NCI-H460 (cell line): Measurements from ENCODE around the gene MAP4K4. TPM values are rescaled to one million over a fixed set of nuclear protein-coding genes. Genes with fewer than 3 reads are reported as not detected.
"Not testable (repeated sequence)": the region's sequence is repeated elsewhere in the genome, so short reads cannot be mapped to it uniquely, and the experiment has no call there.

Experiments used
- DNase-seq: peaks from one replicate; pipeline ENCODE4 v3.0.0-alpha.2; 2016; ENCODE audit warnings: low read depth; ENCODE audit errors: extremely low read depth
- total RNA-seq: library from RNA; depleted of rRNA; stranded (reverse); fragments of >200 nt; shearing (Covaris generic); gene quantifications from 2 replicates; pipeline ENCODE4 v1.2.3, GENCODE V29; 2014

The MAP4K4 gene
- total RNA-seq, 1 experiment from 2014 or later, result 40.2 TPM

DNA sequence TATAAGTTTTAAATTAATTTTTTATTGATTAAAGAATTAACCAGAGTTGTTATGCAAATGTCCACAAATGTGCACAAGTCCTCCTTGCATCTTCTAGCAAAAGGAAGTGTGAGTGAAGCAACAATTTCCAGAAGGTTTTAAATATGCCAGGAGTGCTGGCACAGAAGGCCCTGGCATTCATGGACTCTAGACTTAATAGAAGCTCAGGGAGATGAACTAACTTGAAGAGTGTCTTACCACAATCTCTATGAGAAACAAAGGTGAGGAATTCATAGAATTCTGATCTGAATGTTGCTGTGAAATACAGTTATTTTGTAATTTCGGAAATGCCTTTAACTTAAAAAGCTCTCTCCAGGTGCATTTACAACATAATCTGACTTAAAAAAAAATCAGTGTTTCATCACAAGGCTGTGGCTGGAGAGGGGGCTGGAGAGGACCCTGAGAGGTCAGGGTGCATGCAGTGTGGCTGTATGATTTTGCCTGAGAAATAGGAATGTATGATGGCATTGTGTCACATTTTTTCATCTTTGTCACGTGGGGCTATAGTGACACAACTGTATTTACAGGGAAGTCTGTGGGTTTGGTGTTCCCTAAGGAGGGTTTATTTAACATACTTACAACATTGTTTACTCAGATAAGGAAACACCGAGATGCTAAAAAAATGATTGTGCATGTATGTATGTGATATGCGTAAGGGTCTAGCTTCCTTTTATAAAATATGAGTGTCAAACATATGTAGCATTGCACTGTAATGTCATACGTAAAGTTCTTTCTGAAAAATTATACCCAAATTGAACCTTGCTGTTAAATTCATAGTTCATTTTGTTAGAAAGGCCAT, 66.2 kb downstream of the MAP4K4 start:
- peak; percentile 62 for DNase-seq

GRCh38 chr2:101766337-101766736, 68.8 kb downstream of the MAP4K4 start:
- no peak for DNase-seq

DNA sequence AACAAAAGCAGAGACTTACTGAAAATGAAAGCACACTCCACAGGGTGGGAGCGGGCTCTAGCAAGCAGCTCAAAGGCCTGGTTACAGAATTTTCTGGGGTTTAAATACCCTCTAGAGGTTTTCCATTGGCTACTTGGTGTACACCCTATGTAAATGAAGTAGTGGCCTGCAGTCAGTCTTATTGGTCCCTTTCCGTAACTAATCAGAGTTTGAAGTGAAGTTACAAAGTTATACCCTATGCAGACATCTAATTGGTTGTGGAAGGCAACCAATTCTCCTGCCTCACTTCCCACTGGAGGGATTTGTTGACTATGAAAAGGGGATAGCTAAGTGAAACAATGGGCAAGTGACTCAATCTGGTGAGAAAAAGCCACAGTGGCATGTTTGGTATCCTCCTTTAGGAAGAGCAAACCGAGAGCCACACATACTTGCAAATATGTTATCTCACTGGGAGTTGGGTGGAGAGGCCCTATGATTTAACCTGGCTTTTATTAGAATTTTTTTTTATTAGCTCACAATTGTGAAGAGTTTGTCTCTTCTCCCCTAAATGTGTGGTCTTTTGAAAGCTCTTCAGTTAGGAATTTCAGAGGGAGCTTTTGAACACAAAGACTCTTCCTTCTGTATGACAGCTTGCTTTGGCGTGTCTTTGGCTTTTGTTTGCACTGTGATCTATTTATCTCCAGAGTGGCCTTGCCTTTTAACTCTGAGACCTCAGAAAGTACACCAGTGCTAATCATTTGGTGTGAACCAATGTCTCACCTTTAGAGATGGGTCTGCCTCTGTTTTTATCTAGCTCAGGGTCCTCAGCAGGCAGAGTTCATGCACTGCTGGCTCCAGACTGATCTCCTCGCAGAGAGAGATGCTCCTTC, 69.6 kb downstream of the MAP4K4 start:
- peak; percentile 61 for DNase-seq

GRCh38 chr2:101768556-101769220, 71.2 kb downstream of the MAP4K4 start:
- no peak for DNase-seq

GRCh38 chr2:101769726-101770125, 72.2 kb downstream of the MAP4K4 start:
- DNase-seq, result not testable (repeated sequence)

GRCh38 chr2:101770726-101771125, 73.2 kb downstream of the MAP4K4 start:
- DNase-seq, result peak; percentile 56

DNA sequence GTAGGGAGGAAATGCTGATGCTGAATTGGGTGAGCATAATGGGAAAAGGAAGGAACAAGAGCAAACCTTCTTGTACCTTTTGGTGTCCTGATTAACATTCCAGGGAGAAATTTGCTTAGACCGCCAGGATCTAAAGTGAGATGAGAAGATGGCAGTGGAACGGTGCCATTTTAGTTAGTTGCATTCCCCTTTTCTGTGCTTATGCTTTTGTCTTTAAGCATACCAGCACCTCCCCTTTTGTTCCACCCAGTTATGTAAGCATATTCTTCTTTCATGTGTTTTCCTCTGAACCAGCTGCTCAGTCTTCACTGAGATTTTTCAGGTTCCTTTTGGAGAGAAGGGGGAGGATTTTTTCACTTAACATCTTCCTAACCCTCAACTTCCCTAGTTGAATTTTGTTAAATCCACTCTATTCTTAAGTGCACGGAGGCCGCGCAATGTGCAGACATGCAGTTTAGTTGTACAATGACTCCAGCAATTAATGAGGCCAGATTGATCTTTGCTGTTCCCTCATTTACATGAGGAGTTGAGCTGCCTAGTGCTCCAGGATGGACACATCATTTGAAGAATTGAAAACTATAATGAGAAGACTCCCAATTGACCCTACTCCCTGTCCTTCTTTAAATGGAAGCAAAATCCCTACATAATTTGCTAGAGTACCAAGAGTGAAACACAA, 73.9 kb downstream of the MAP4K4 start:
- no peak for DNase-seq

DNA sequence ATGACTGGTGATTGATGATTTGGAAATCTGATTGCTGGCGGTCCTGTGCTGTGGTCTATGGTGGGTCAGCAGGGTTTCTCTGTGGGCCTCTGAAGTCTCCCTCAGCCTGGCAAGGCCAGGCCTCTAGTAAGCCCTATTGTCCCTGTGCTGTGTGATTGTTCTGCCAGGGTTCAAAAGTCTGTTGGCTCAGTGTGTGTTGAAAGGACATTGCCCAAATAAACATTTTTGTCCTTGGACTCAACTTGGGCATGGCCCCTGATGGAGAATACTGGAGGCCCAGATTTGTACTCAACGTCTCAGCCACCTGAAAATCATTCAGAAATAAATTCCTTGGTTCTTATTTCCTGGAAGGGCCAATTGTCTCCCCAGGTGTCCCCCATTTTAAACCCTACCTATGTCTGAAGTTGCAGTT, 74.4 kb downstream of the MAP4K4 start:
- no peak for DNase-seq

GRCh38 chr2:101773137-101773536, 75.6 kb downstream of the MAP4K4 start:
- DNase-seq, result no peak

DNA sequence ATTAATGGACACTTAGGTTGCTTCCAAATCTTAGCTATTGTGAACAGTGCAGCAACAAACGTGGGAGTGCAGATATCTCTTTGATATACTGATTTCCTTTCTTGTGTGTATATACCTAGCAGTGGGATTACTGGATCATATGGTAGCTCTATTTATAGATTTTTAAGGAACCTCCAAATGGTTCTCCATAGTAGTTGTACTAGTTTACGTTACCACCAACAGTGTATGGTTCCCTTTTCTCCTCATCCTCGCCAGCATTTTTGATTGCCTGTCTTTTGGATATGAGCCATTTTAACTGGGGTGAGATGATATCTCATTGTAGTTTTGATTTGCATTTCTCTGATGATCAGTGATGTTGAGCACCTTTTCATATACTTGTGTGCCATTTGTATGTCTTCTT, 76.5 kb downstream of the MAP4K4 start:
- not testable (repeated sequence) for DNase-seq

GRCh38 chr2:101775092-101775491, 77.6 kb downstream of the MAP4K4 start:
- no peak for DNase-seq

GRCh38 chr2:101775636-101776035, 78.1 kb downstream of the MAP4K4 start:
- no peak for DNase-seq

DNA sequence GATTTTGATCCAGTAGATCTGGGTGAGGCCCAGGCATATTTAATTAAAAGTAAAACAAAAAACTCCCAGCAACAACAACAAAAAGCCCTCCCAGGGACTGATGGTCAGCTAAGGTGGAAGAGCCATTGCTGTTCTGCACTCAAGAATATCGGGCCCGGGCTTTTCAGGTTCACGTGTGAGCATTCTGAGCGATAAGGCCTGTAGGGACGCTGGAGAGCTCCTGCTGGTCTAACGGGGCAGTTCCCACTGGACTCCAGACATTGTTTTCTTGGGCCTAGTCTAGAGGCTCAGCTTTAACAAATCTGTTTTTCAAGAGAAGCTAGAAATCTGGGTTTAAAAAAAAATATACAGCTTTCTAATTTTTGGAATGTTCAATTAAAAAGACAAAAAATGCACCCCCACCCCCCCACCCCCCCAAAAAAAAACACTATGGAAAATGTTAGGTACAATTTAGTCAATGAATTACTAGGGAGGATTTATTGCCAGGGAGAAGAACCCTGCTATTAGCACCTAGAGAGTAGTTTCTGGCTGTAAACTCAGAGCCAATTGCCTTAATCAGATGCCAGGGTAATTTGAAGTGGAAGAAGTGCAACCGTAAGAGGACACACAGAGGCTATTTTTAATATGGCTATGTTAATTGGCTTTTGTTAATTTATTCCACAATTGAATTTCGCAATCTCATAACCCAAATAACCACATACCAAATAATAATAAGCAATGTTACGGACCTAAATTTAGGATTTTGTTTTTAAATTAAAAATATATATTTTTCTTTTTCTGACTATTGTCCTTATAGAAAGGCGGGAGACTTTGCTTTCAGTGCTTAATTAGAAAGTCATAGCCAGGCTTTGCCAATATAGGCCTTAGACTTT, 78.9 kb downstream of the MAP4K4 start:
- no peak for DNase-seq

- DNase-seq, result no peak
Observed at GRCh38 chr2:101777337-101777736, 79.8 kb downstream of the MAP4K4 start.

DNA sequence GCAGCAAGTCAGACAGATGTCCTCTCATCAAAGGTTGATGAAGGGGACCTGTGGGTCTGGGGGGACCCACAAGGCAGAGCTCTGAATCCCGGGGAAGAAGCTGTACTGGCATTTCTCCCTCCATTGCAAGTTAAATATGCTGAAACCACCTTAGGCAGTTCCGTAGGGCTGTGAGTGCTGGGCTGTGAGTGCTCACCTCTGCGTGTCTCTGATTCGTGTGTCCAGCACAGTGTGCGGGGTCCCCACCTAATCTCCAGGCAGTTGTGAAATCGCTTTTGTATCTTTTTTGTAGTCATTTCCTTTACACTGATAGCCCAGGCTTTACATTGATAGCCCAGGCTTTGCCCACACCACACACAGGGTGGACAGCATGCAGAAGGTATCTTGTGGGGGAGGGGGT, 80.6 kb downstream of the MAP4K4 start:
- no peak for DNase-seq

DNA sequence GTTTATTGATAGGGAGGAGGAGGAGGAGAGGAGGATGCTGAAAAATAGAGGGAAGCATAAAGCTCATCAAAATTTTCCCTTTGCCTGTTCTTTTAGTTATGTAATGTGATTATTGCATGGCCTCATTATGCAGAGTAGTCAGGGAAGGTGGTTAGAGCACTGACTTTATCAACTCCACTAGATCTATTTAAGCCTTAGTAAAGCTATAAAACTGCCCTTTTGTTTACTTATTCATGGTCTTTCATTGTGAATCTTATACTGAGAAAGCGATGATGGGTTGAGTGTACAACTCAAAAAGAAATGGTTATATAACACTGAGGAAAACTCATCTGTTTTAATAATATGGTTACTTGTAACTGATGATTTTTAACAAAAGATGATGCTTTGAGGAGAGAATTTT, 81.7 kb downstream of the MAP4K4 start:
- no peak for DNase-seq

DNA sequence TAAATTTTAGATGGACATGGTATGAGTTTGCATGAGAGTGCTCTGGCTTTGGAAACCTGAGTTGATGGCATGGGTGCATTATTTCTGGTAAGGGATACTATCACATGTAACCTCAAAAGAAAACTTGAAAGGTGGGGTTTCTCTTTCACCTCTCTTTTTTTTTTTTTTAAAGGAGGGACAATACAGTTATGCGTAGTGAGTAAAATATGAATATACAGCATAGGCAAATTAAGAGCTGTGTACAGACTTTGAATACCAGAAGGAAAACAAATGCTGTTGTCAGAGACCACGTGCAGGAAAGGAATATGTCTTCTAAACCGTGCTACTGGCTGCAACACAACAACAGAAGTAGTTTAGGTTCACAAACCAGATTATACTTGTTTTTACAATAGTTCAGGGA, 82.1 kb downstream of the MAP4K4 start:
- no peak for DNase-seq

GRCh38 chr2:101781326-101781725, 83.8 kb downstream of the MAP4K4 start:
- no peak for DNase-seq

- no peak for DNase-seq
Observed at GRCh38 chr2:101781791-101782426, 84.4 kb downstream of the MAP4K4 start.
